Ovary (tissue), 1 donor: ENCODE data around the gene WDFY4.

Experiments
- EP300 ChIP-seq: sonication (generic); formaldehyde crosslinking; IDR thresholded peaks from one replicate; pipeline ENCODE4 v1.6.1; 2017; ENCODE audit warnings: antibody characterized with exemption
- POLR2A ChIP-seq: fragments of 450-650 bp; IDR thresholded peaks from one replicate; pipeline ENCODE4 v1.6.1; 2017; ENCODE audit warnings: antibody characterized with exemption, mild to moderate bottlenecking, moderate library complexity

DNA sequence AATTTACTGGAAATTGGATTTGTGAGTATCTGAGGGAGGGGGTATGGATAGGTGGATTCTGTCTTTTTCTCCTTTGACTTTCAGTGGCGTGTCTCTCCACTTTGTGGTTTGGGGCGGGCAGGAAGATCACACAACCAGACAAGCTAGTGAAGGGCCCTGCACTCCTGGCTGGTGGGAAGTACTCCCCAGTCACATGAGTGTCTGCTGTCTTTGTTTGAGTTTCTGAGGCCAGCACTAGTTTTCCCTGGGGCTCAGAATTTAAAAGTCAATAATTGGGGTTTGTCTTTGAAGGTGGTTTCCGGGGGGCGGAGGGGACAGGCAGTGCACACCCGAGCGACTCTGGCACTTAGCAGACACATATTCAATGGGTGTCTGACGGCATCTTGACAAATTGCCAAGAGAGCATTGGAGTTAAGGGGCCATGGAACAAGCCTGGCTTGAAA lies 120.1 kb downstream of the WDFY4 start:
- TF ChIP-seq POLR2A, result no peak
- TF ChIP-seq EP300, result no peak
